Measurements from ENCODE around the gene CTSA.

DNA sequence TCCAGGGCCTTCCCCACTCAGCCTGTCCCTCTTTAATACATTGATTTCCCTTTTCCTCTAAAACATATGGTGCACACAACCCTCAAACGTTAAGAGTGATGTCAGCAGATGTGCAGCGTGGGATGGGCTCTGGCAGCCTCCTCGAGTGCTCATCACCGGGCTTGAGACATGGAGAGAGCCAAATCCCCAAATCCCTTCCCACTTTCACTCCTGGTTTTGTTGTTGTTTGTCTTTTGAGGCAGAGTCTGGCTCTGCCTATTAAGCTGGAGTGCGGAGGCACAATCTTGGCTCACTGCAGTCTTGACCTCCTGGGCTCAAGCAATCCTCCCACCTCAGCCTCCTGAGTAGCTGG lies 26.6 kb downstream of the CTSA start:
- TF ChIP-seq EZH2phosphoT487 (IDR thresholded peaks at IDR 0.05; ENCODE audit: low read depth, severe bottlenecking, unreplicated experiment) = no peak
- TF ChIP-seq, protein P1, sequence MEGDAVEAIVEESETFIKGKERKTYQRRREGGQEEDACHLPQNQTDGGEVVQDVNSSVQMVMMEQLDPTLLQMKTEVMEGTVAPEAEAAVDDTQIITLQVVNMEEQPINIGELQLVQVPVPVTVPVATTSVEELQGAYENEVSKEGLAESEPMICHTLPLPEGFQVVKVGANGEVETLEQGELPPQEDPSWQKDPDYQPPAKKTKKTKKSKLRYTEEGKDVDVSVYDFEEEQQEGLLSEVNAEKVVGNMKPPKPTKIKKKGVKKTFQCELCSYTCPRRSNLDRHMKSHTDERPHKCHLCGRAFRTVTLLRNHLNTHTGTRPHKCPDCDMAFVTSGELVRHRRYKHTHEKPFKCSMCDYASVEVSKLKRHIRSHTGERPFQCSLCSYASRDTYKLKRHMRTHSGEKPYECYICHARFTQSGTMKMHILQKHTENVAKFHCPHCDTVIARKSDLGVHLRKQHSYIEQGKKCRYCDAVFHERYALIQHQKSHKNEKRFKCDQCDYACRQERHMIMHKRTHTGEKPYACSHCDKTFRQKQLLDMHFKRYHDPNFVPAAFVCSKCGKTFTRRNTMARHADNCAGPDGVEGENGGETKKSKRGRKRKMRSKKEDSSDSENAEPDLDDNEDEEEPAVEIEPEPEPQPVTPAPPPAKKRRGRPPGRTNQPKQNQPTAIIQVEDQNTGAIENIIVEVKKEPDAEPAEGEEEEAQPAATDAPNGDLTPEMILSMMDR (IDR thresholded peaks at IDR 0.05; ENCODE audit: poor library complexity) = no peak

Measured in hepatocyte (in vitro differentiated cells).